ENCODE results near the gene NTM. TPM values are rescaled to one million over a fixed set of nuclear protein-coding genes. Genes with fewer than 3 reads are reported as not detected.

Gene NTM
- total and polyA plus RNA-seq, 9 donors = 8.5 to 37.1 (median 22.6) TPM

- H3K36me3 ChIP-seq (ENCODE audit: control insufficient read depth, insufficient read depth, low read length) = no peaks in the 10 kb centered on the region
- H3K27ac ChIP-seq (ENCODE audit: low read length) = no peak overlapping the region
- no peak for DNase-seq
- peaks cover 19% of the 10 kb centered on the region for H3K27me3 ChIP-seq (ENCODE audit: control insufficient read depth, insufficient read depth, low read length)
- peaks cover 14% of the 10 kb centered on the region for H3K4me1 ChIP-seq (ENCODE audit: control insufficient read depth, insufficient read depth, low read length)
- no peak overlapping the region for H3K4me3 ChIP-seq (ENCODE audit: low read length)
- no peaks in the 10 kb centered on the region for H3K9me3 ChIP-seq (replicated peaks; ENCODE audit: control insufficient read depth, low read depth, low read length)
- WGBS (ENCODE audit: insufficient coverage) = 69% methylated on average over 1 of the region's 2 CpGs
These were observed 98.2 kb downstream of the NTM start for GRCh38 chr11:131468565-131468964.

- H3K4me3 ChIP-seq (ENCODE audit: low read length) = no peak overlapping the region
- H3K9me3 ChIP-seq (replicated peaks; ENCODE audit: control insufficient read depth, low read depth, low read length) = no peaks in the 10 kb centered on the region
- DNase-seq = no peak
- peaks cover 12% of the 10 kb centered on the region for H3K27me3 ChIP-seq (ENCODE audit: control insufficient read depth, insufficient read depth, low read length)
- H3K27ac ChIP-seq (ENCODE audit: low read length) = no peak overlapping the region
- peaks cover 3% of the 10 kb centered on the region for H3K4me1 ChIP-seq (ENCODE audit: control insufficient read depth, insufficient read depth, low read length)
- 27% methylated on average over 5 of the region's 6 CpGs for WGBS (ENCODE audit: insufficient coverage)
- H3K36me3 ChIP-seq (ENCODE audit: control insufficient read depth, insufficient read depth, low read length) = no peaks in the 10 kb centered on the region
These were observed 100.0 kb downstream of the NTM start for GRCh38 chr11:131470216-131470925.

- Histone ChIP-seq H3K4me1 (ENCODE audit: control insufficient read depth, insufficient read depth, low read length) (no peaks in the 10 kb centered on the region), H3K4me3 (ENCODE audit: low read length) (no peak overlapping the region), H3K9me3 (replicated peaks; ENCODE audit: control insufficient read depth, low read depth, low read length) (no peaks in the 10 kb centered on the region), H3K27me3 (ENCODE audit: control insufficient read depth, insufficient read depth, low read length) (peaks cover 14% of the 10 kb centered on the region), H3K36me3 (ENCODE audit: control insufficient read depth, insufficient read depth, low read length) (no peaks in the 10 kb centered on the region), H3K27ac (ENCODE audit: low read length) (no peak overlapping the region)
- no peak for DNase-seq
- no CpG with 5 or more reads among the region's 3 CpGs for WGBS (ENCODE audit: insufficient coverage)
These were observed 101.6 kb downstream of the NTM start for GRCh38 chr11:131471976-131472375.

GRCh38 chr11:131474947-131475346 is 104.5 kb downstream of the NTM start:
- no peaks in the 10 kb centered on the region for H3K4me1 ChIP-seq (ENCODE audit: control insufficient read depth, insufficient read depth, low read length)
- no peaks in the 10 kb centered on the region for H3K36me3 ChIP-seq (ENCODE audit: control insufficient read depth, insufficient read depth, low read length)
- no peak overlapping the region for H3K4me3 ChIP-seq (ENCODE audit: low read length)
- peaks cover 10% of the 10 kb centered on the region for H3K27me3 ChIP-seq (ENCODE audit: control insufficient read depth, insufficient read depth, low read length)
- no peaks in the 10 kb centered on the region for H3K9me3 ChIP-seq (replicated peaks; ENCODE audit: control insufficient read depth, low read depth, low read length)
- H3K27ac ChIP-seq (ENCODE audit: low read length) = no peak overlapping the region
- no CpG with 5 or more reads among the region's 1 CpG for WGBS (ENCODE audit: insufficient coverage)
- DNase-seq = no peak

GRCh38 chr11:131476266-131476665 is 105.9 kb downstream of the NTM start:
- no CpG with 5 or more reads among the region's 2 CpGs for WGBS (ENCODE audit: insufficient coverage)
- H3K36me3 ChIP-seq (ENCODE audit: control insufficient read depth, insufficient read depth, low read length) = no peaks in the 10 kb centered on the region
- DNase-seq = no peak
- H3K4me3 ChIP-seq (ENCODE audit: low read length) = no peak overlapping the region
- no peaks in the 10 kb centered on the region for H3K9me3 ChIP-seq (replicated peaks; ENCODE audit: control insufficient read depth, low read depth, low read length)
- no peaks in the 10 kb centered on the region for H3K4me1 ChIP-seq (ENCODE audit: control insufficient read depth, insufficient read depth, low read length)
- H3K27me3 ChIP-seq (ENCODE audit: control insufficient read depth, insufficient read depth, low read length) = peaks cover 6% of the 10 kb centered on the region
- no peak overlapping the region for H3K27ac ChIP-seq (ENCODE audit: low read length)

- DNase-seq = no peak
- no CpG with 5 or more reads among the region's 2 CpGs for whole genome bisulfite sequencing (ENCODE audit: insufficient coverage)
- Histone ChIP-seq H3K36me3 (ENCODE audit: control insufficient read depth, insufficient read depth, low read length) (no peaks in the 10 kb centered on the region), H3K9me3 (replicated peaks; ENCODE audit: control insufficient read depth, low read depth, low read length) (no peaks in the 10 kb centered on the region), H3K27me3 (ENCODE audit: control insufficient read depth, insufficient read depth, low read length) (peaks cover 4% of the 10 kb centered on the region), H3K4me3 (ENCODE audit: low read length) (no peak overlapping the region), H3K4me1 (ENCODE audit: control insufficient read depth, insufficient read depth, low read length) (no peaks in the 10 kb centered on the region), H3K27ac (ENCODE audit: low read length) (no peak overlapping the region)
These were observed 107.9 kb downstream of the NTM start for GRCh38 chr11:131478341-131478740.

GRCh38 chr11:131481303-131481702 is 110.9 kb downstream of the NTM start:
- H3K36me3 ChIP-seq (ENCODE audit: control insufficient read depth, insufficient read depth, low read length) = no peaks in the 10 kb centered on the region
- WGBS (ENCODE audit: insufficient coverage) = 80% methylated on average over 1 of the region's 3 CpGs
- H3K4me3 ChIP-seq (ENCODE audit: low read length) = no peak overlapping the region
- H3K27ac ChIP-seq (ENCODE audit: low read length) = no peak overlapping the region
- no peak for DNase-seq
- no peaks in the 10 kb centered on the region for H3K4me1 ChIP-seq (ENCODE audit: control insufficient read depth, insufficient read depth, low read length)
- H3K9me3 ChIP-seq (replicated peaks; ENCODE audit: control insufficient read depth, low read depth, low read length) = no peaks in the 10 kb centered on the region
- H3K27me3 ChIP-seq (ENCODE audit: control insufficient read depth, insufficient read depth, low read length) = no peaks in the 10 kb centered on the region

- H3K4me3 ChIP-seq (ENCODE audit: low read length) = no peak overlapping the region
- 35% methylated on average over 2 of the region's 3 CpGs for WGBS (ENCODE audit: insufficient coverage)
- H3K27me3 ChIP-seq (ENCODE audit: control insufficient read depth, insufficient read depth, low read length) = no peaks in the 10 kb centered on the region
- no peak overlapping the region for H3K27ac ChIP-seq (ENCODE audit: low read length)
- no peaks in the 10 kb centered on the region for H3K4me1 ChIP-seq (ENCODE audit: control insufficient read depth, insufficient read depth, low read length)
- no peaks in the 10 kb centered on the region for H3K9me3 ChIP-seq (replicated peaks; ENCODE audit: control insufficient read depth, low read depth, low read length)
- no peak for DNase-seq
- H3K36me3 ChIP-seq (ENCODE audit: control insufficient read depth, insufficient read depth, low read length) = no peaks in the 10 kb centered on the region
These were observed 111.6 kb downstream of the NTM start for GRCh38 chr11:131481971-131482370.

- DNase-seq = no peak
- Histone ChIP-seq H3K4me1 (ENCODE audit: control insufficient read depth, insufficient read depth, low read length) (peaks cover 8% of the 10 kb centered on the region), H3K27ac (ENCODE audit: low read length) (no peak overlapping the region), H3K27me3 (ENCODE audit: control insufficient read depth, insufficient read depth, low read length) (no peaks in the 10 kb centered on the region), H3K4me3 (ENCODE audit: low read length) (no peak overlapping the region), H3K9me3 (replicated peaks; ENCODE audit: control insufficient read depth, low read depth, low read length) (no peaks in the 10 kb centered on the region), H3K36me3 (ENCODE audit: control insufficient read depth, insufficient read depth, low read length) (no peaks in the 10 kb centered on the region)
- WGBS (ENCODE audit: insufficient coverage) = 77% methylated on average over 7 of the region's 7 CpGs
These were observed 113.0 kb downstream of the NTM start for GRCh38 chr11:131483453-131483852.

GRCh38 chr11:131483877-131484276 is 113.5 kb downstream of the NTM start:
- Histone ChIP-seq H3K4me3 (ENCODE audit: low read length) (no peak overlapping the region), H3K27me3 (ENCODE audit: control insufficient read depth, insufficient read depth, low read length) (no peaks in the 10 kb centered on the region), H3K27ac (ENCODE audit: low read length) (no peak overlapping the region), H3K36me3 (ENCODE audit: control insufficient read depth, insufficient read depth, low read length) (no peaks in the 10 kb centered on the region), H3K9me3 (replicated peaks; ENCODE audit: control insufficient read depth, low read depth, low read length) (no peaks in the 10 kb centered on the region), H3K4me1 (ENCODE audit: control insufficient read depth, insufficient read depth, low read length) (peaks cover 8% of the 10 kb centered on the region)
- no CpG with 5 or more reads among the region's 4 CpGs for WGBS (ENCODE audit: insufficient coverage)
- no peak for DNase-seq

- Histone ChIP-seq H3K4me3 (ENCODE audit: low read length) (no peak overlapping the region), H3K27me3 (ENCODE audit: control insufficient read depth, insufficient read depth, low read length) (no peaks in the 10 kb centered on the region), H3K4me1 (ENCODE audit: control insufficient read depth, insufficient read depth, low read length) (peaks cover 8% of the 10 kb centered on the region), H3K9me3 (replicated peaks; ENCODE audit: control insufficient read depth, low read depth, low read length) (no peaks in the 10 kb centered on the region), H3K36me3 (ENCODE audit: control insufficient read depth, insufficient read depth, low read length) (no peaks in the 10 kb centered on the region), H3K27ac (ENCODE audit: low read length) (no peak overlapping the region)
- DNase-seq = no peak
- 62% methylated on average over 3 of the region's 3 CpGs for WGBS (ENCODE audit: insufficient coverage)
These were observed 115.7 kb downstream of the NTM start for GRCh38 chr11:131486100-131486499.

Data from muscle of leg (tissue), 11 donors.